Left ventricle myocardium superior (tissue), 1 donor: Measurements from ENCODE around the gene MROH2A. TPM values are rescaled to one million over a fixed set of nuclear protein-coding genes. Genes with fewer than 3 reads are reported as not detected.
A peak's percentile ranks its signal among the peaks of the same experiment; 100 is the strongest.
"Not testable (repeated sequence)": the region's sequence is repeated elsewhere in the genome, so short reads cannot be mapped to it uniquely, and the experiment has no call there.

Experiments
- ATAC-seq: fragments of 200-7000 bp; cut with Tn5 transposase; one replicate; pipeline ENCODE4 v1.9.1; 2020; ENCODE audit warnings: mild to moderate bottlenecking, moderate library complexity
- DNase-seq: peaks from one replicate; pipeline ENCODE4 v3.0.0-alpha.2; 2020
- intact Hi-C: fragments of 100-400 bp; cut with micrococcal nuclease; formaldehyde crosslinking; loops from one replicate; pipeline ENCODE4 v1.11.0; 2022
- total RNA-seq: library from RNA; stranded (reverse); fragmentation: NEBNext Ultra II Directional; extraction: Animal tissue kit (Norgen Biotek cat#: 25700); gene quantifications from one replicate; pipeline ENCODE4 v1.2.1, GENCODE V29; 2021
- donor health status: DM: no; HTN: yes; CAD: no; lungs with severe emphysema.

MROH2A gene
- total RNA-seq, 1 donor from 2014 or later = not detected

GRCh38 chr2:233847248-233847898 is 69.2 kb downstream of the MROH2A start:
- DNase-seq = no peak
- ATAC-seq = no peak
- intact Hi-C loops = no loop called here

DNA sequence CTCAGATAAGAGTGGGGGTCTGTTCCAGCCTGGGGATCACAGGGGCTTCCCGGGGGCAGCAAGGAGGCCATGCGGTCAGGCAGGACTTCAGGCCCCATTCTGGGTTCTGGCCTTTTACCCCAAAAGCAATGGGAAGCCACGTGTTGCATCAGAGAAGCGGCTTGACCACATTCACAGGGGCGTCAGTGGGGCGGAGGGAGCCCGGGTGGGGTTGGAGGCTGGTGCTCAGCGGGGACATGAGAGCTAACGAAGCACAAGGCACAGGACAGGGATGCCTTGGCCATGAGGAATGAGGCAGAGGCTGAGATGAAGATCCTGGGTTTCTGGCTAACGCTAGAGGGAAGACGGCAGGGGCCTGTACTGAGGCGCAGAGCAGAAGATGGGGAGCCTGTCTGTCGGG is 70.1 kb downstream of the MROH2A start:
- intact Hi-C loops = no loop called here
- DNase-seq = no peak
- ATAC-seq = no peak

DNA sequence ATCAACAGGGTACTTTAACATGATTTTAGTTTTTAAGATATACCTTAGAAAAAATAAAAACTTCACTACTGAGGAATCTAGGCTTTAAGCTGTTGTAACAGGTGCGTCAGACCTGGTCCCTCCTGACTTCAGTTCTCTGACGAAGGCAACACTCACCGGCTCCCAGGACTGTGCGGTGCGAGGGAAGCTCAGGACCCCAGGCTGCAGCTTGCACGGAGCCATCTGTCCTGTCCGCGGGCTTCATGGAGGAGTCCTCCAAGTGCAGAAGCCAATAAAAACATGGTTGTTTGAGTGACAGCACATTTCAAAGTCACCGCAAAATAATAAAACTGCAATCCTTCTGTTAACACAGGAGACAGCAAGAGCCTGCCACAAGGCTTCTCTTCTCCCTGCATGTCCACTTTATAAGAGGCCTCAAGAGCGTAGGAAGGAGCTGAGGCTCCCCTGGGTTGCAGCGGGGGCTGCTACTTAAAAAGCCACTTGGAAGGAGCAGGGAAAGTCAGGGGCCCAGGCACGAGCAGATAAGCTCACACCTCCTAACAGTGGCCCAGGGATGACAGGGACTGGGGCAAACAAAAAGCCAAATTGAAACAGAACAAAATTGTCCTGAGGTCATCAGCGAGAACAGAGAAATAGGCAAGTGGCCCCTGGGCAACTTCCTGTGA is 71.6 kb downstream of the MROH2A start:
- no peak for DNase-seq
- intact Hi-C loops = no loop called here

DNA sequence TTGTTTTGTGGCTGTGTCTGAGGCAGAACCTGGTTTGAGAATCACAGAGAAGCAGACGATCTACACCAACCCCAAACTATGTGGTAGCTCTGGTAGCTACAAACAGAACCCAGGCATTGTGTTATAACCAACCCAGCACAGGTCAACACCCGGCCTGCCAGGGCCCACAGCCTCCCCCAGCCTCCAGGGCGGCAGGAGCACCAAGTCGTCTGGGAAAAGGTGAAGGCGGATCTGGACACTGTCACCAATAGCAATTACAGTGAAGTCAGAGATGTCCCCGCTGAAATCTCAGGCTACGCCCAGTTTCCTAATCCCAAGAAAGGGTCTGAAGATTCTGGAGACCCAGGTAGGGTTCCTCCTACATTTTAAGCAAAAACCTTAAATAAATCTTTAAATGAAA is 72.6 kb downstream of the MROH2A start:
- ATAC-seq = no peak
- intact Hi-C loops = no loop called here
- no peak for DNase-seq

More for the DNA sequence above, 71.6 kb downstream of the MROH2A start:
- ATAC-seq = no peak

GRCh38 chr2:233851169-233851568 is 73.0 kb downstream of the MROH2A start:
- ATAC-seq (no peak), DNase-seq (no peak)
- intact Hi-C loops = no loop called here

GRCh38 chr2:233852056-233852455 is 73.9 kb downstream of the MROH2A start:
- ATAC-seq (no peak), DNase-seq (no peak)
- intact Hi-C loops = no loop called here

- intact Hi-C loops = no loop called here
- ATAC-seq (no peak), DNase-seq (no peak)
Measured at GRCh38 chr2:233853353-233853752, 75.2 kb downstream of the MROH2A start.

GRCh38 chr2:233853883-233854240 is 75.7 kb downstream of the MROH2A start:
- DNase-seq = no peak
- intact Hi-C loops = no loop called here
- no peak for ATAC-seq

DNA sequence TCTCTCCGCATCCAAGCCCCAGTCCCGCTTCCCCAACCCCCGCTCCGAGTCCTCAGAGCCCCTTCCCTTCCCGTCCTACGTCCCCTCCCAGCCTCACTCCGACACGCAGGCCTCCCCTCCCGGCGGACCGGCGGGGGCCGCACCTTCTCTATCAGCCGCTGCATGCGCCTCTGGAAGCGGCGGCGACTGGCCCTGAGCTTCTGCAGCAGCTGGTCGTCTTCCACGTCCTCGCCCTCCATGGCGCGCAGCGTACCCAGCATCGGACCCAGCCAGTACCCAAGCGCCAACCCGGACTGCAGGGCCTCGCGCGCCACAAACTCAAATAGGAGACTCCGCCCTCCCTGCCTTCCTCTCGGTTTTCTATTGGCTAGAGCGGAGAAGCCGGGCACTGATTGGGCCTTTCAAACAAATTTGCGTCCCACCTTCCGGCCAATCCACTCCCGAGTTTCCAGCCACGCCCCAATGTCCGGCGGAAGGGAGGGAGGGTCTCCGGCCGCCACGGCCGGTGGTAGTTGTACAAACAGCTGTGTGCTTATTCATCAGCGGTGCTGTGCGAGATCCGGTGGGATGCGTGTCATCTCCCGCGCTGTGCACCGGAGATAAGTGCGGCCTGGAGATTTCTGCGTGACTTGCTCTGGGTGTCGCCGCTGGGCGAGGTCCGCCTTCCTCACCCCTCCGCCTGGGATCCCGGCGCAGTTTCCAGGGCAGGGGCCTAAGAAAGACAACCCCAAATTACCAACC is 76.3 kb downstream of the MROH2A start, which contains the start of gene HJURP:
Gene HJURP (minus strand): TSS at position 295 of the 741 bp plus-strand sequence. CDS start 35 bp downstream, at position 260.
- ATAC-seq (peak; percentile 100), DNase-seq (peak; percentile 91)
- intact Hi-C loops = no loop called here

DNA sequence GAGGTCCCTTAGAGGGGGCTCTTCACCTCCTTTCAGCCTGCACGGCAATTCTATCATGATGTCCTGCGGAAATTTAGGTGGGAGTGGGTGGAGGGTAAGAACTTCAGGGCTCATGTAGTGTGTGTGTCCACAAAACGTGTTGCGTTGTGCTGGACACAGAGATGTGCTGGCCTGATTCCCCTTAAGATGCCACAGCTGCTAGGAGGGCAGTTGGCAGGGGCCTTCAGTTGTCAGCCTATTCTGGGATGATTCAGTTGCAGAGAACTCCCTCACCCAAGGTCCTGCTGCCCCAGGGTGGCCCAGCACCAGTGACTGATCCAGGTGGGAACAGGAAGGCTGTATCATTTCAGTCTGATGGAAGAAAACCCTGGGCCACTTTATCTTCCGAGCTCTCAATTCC is 77.2 kb downstream of the MROH2A start:
- intact Hi-C loops = no loop called here
- DNase-seq = no peak
- ATAC-seq = no peak

DNA sequence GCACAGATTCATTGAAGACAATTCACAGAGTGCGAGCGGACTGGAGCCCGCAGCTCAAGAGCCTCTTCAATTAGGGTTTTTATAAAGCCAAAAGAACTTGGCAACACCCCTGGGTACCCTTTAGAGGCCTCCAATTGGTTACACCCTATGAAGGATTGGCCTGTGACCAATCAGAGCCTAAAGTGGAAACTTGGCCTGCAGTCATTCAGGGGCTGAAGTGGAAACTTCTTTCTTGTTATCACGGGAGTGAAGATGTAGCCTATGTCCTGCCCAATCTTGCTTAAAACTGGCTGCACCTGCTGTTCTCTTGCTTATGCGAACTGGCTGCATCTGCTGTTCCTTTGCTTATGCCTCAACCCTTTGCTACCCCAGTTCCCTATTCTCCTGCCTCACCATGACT is 78.1 kb downstream of the MROH2A start:
- ATAC-seq (no peak), DNase-seq (no peak)
- intact Hi-C loops = no loop called here

- intact Hi-C loops = no loop called here
- ATAC-seq (no peak), DNase-seq (peak; percentile 40)
Measured at GRCh38 chr2:233857511-233858141, 79.5 kb downstream of the MROH2A start.

DNA sequence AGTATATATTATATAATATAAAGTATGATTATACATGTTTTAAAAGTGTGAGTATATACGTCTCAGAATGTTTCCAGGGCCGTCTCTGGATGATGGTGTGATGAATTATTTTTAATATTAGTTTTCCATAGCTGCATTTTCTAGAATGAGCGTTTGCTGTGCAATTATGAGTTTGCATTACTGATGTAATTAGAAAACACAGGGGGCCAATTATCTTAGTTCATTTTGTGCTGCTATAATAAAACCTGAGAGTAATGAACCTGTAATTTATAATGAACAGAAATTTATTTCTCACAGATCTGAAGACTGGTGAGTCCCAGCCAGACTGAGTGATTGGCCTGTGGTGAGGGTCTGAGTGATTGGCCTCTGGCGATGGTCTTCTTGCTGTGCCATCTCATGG is 80.2 kb downstream of the MROH2A start:
- intact Hi-C loops = no loop called here
- ATAC-seq (no peak), DNase-seq (no peak)

DNA sequence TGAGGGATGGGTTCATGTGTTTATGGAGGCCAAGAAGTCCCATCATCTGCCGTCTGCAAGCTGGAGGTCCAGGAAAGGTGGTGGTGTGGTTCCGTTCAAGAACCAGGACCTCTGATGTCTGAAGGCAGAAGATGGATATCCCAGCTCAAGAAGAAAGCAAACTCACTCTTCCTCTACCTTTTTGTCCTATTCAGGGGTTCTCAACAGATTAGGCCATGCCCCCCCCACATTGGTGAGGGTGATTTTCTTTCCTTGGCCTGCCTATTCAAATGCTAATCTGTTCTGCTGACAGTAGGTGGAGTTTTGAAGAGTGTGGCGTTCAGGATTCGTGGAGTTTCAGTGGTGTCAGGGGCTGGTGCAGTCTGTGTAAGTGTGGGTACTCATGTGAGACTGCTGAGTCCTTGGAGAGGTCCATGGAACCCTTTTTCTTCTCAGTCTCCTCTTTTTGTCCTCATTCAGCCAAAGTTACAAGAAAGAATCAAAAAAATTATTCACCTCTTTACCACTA is 84.2 kb downstream of the MROH2A start:
- DNase-seq = no peak
- ATAC-seq = no peak
- intact Hi-C loops = no loop called here

DNA sequence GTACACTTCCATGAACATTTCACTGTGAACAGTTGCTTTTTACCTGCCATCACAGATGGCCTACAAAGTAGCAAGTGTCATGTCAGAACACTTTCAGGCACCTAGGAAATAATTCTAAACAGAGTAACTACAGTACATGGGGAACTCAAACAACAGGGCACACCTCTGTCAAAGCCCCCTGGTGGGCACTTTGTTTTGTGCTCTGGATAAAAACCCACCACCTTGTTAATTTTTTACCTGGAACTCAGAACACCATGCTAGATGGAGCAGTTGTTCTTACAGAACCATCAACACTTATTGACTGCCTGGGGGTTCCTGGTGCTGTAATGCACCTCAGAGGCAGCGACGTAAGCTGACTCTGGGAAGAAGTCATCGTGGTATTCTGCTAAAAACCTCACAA is 87.7 kb downstream of the MROH2A start:
- intact Hi-C loops = no loop called here
- DNase-seq = no peak
- no peak for ATAC-seq

- ATAC-seq = no peak
- DNase-seq = no peak
- intact Hi-C loops = no loop called here
Measured at GRCh38 chr2:233866479-233866878, 88.3 kb downstream of the MROH2A start.

DNA sequence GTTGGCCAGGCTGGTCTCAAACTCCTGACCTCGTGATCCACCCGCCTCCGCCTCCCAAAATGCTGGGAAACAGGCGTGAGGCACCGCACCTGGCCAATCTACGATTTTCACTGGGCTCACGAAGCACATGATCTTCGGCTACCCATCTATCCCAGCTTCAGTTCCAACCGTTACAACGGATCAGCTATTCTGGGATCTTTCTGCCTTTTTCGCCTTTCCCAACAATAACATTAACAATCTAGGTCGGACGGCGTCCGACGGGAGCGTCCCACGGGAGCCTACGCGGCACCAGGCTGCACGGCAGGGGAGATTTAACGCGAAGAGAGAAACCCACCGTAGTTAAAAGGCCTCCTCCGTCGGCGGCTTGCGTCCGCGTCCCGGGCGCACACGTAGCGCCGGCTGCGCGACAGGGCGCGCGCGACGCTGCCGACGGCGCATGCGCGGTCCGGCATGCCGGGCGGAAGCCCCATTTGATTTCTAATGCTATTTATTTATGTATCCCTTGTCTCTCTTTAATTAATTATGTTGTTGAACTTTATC is 89.9 kb downstream of the MROH2A start, which contains the start of gene MSL3B:
Gene MSL3B (minus strand): TSS at position 394 of the 540 bp plus-strand sequence.
- DNase-seq = peak; percentile 66
- ATAC-seq = peak; percentile 28
- intact Hi-C loops = no loop called here

- intact Hi-C loops = no loop called here
- DNase-seq (no peak), ATAC-seq (no peak)
Measured at GRCh38 chr2:233871432-233871831, 93.3 kb downstream of the MROH2A start.

- intact Hi-C loops, ATAC-seq, DNase-seq: not testable (repeated sequence)
Measured at GRCh38 chr2:233872125-233872524, 94.0 kb downstream of the MROH2A start.
